Skin epidermis (tissue), 12 donors: ENCODE results near the gene STAG3.
"Not testable (repeated sequence)": the region's sequence is repeated elsewhere in the genome, so short reads cannot be mapped to it uniquely, and the experiment has no call there.

ENCODE experiments used
- H3K27ac ChIP-seq, 21 experiments: fragments of 200-600 bp; sonication (generic) in 11 of 21; one replicate each; pipeline ENCODE4 v1.5.0; 2020; ENCODE audit warnings: mild to moderate bottlenecking in 3 of 21, inconsistent platforms in 2 of 21, moderate library complexity in 2 of 21
- H3K4me3 ChIP-seq, 7 experiments: fragments of 200-600 bp; sonication (generic) in 2 of 7; one replicate each; pipeline ENCODE4 v1.5.0; 2020; ENCODE audit warnings: inconsistent platforms in 2 of 7, mild to moderate bottlenecking in 2 of 7, moderate library complexity in 1 of 7

Gene STAG3

GRCh38 chr7:100198266-100198665 is 20.5 kb downstream of the STAG3 start:
- H3K4me3 ChIP-seq: no peak overlapping the region
- no peak overlapping the region for H3K27ac ChIP-seq

DNA sequence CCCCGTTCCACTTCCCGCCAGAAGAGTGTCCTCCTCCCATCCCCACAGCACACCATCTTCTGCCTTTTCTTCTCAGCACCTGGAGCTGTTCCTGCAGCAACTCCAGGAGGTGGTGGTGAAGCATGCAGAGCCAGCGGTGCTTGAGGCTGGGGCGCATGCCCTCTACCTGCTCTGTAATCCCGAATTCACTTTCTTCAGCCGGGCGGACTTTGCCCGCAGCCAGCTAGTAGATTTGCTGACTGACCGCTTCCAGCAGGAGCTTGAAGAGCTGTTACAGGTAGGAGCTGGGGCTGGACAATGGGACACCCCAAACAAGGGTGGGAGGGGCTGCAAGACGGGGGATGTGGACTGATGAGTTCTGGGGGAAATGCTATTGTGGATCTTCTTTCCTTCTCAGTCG is 23.0 kb downstream of the STAG3 start:
- no peak overlapping the region for H3K4me3 ChIP-seq
- H3K27ac ChIP-seq: no peak overlapping the region

DNA sequence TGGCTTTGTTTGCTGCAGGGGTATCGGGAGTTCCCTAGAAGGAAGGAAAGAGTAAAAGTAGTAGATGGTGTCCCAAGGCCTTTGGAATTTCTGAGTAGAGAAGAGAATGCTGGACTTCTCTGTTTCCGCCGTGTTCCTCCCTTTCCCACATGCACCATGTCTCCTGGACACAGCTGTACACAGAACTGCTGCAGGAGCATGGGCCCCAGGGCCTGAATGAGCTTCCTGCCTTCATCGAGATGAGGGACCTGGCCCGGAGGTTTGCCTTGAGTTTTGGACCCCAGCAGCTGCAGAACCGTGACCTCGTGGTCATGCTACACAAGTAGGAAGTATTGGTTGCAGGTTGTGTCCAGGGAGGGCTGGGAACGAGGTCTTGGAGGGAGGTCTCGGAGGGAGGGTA is 26.7 kb downstream of the STAG3 start:
- Histone ChIP-seq H3K27ac (no peak overlapping the region), H3K4me3 (no peak overlapping the region)

GRCh38 chr7:100208911-100209408 is 31.2 kb downstream of the STAG3 start:
- no peak overlapping the region for H3K4me3 ChIP-seq
- no peak overlapping the region for H3K27ac ChIP-seq

DNA sequence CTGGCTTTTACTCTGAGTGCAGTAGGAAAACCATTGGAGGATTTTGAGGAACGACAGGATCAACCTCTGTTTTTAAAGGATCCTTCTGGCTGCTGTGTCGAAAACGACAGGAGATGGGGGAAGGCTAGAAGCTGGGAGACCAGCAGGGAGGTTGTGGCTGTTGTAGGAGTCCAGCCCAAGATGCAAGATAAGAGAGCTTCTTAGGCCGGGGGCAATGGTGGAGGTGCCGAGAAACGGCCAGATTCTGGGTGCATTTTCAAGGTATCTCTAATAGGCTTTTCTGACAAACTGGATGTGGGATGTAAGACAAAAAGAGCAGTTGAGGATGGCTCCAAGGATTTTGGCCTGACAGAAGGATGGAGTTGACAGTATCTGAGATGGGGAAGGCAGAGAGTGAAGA is 31.8 kb downstream of the STAG3 start:
- Histone ChIP-seq H3K27ac (no peak overlapping the region), H3K4me3 (no peak overlapping the region)

DNA sequence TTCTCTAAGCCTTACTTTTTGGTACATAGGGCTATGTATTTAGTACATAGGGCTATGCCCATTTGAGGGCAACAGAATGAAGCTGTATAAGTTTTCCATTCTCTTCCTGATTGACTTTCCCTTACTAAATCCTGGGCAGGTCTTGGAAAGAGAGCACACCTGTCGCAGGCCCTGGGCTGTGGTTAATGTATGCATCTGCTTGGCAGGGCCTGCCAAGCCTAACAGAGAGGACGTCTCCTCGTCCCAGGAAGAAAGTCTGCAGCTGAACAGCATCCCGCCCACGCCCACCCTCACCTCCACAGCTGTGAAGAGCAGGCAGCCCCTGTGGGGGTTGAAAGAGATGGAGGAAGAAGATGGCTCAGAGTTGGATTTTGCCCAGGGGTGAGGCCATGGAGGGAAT is 33.1 kb downstream of the STAG3 start:
- Histone ChIP-seq H3K4me3 (no peak overlapping the region), H3K27ac (peak overlapping the region in 2 of 21 experiments; percentile 32 to 42)

- Histone ChIP-seq H3K4me3 (no peak overlapping the region), H3K27ac (peak overlapping the region in 2 of 21 experiments; percentile 32 to 42)
These were observed 33.6 kb downstream of the STAG3 start for GRCh38 chr7:100211342-100211780.

DNA sequence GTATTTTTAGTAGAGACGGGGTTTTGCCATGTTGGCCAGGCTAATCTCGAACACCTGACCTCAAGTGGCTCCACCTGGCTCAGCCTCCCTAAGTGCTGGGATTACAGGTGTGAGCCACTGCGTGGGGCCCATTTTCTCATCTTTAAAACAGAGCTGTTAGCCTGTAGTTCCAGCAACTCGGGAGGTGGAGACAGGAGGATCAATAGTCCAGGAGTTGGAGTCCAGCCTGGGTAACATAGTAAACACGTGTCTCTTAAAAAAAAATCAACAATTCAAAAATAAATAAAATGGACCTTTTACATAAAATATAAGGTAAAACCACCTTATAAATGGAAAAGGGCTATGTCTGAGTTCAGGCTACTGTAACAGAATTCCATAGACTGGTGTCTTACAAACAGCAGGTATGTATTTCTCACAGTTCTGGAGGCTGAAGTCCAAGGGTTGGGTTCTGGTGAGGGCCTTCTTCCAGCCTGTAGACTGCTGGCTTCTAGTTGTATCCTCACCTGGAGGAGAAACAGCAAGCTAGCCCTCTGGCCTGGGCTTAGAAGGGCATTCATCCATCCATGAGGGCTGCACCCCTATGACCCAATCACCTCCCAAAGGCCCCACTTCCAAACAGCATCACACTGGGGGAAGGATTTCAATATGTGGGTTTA is 35.0 kb downstream of the STAG3 start:
- H3K27ac ChIP-seq: no peak overlapping the region
- H3K4me3 ChIP-seq: no peak overlapping the region

GRCh38 chr7:100213672-100214071 is 36.0 kb downstream of the STAG3 start:
- Histone ChIP-seq H3K27ac (no peak overlapping the region), H3K4me3 (no peak overlapping the region)

GRCh38 chr7:100214356-100214755 is 36.6 kb downstream of the STAG3 start:
- H3K27ac ChIP-seq, H3K4me3 ChIP-seq: not testable (repeated sequence)

GRCh38 chr7:100215895-100216294 is 38.2 kb downstream of the STAG3 start:
- no peak overlapping the region for H3K27ac ChIP-seq
- no peak overlapping the region for H3K4me3 ChIP-seq

DNA sequence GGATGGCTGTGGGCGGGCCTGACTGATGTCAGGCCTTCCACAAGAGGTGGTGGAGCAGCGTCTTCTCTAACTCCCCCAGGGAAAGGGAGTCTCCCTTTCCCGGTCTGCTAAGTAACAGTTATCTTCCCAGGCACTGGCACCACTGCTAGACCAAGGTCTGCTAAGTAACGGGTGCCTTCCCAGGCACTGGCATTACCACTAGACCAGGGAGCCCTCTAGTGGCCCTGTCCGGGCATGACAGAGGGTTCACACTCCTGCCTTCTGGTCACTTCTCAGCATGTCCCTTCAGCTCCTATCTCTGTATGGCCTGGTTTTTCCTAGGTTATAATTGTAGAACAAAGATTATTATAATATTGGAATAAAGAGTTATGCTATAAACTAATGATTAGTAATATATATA is 40.2 kb downstream of the STAG3 start:
- not testable (repeated sequence) for H3K4me3 ChIP-seq

DNA sequence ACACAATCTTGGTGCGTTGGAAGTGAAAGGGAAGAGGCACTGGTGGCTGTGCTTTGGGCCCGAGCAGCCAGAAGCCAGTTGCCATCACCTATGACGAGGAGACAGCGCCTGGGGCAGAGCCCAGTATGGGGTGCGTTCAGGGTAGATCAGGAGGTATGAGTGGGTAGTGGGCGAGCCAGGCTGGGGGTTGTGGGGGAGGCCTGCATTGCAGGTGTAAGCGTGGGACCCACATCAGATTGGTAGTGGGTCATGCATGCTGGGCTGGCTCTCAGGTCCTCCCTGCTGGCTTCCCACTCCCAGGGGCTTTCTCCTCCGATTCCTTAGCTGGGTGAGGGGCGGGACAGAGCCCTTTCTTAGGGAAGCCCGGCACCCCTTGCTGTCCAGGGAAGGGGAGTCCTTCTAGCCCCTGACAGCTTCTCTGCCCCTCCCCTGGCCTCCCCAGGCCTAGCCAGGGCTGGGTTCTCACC is 41.6 kb downstream of the STAG3 start:
- Histone ChIP-seq H3K4me3 (peak overlapping the region in 1 of 7 experiments; percentile 39), H3K27ac (peak overlapping the region in 13 of 21 experiments; percentile 17 to 96 (median 78))

More for the DNA sequence above, 40.2 kb downstream of the STAG3 start:
- H3K27ac ChIP-seq: peak overlapping the region in 2 of 21 experiments; percentile 22 to 95

- H3K27ac ChIP-seq: peak within 1 kb of the TSS in 17 of 21 experiments; percentile 26 to 96 (median 78)
- peak within 1 kb of the TSS; percentile 11 to 39 (median 25) for H3K4me3 ChIP-seq
These were observed 42.3 kb downstream of the STAG3 start, which contains the start of gene PVRIG for GRCh38 chr7:100219801-100220585. Gene PVRIG, plus strand, starts transcription at chr7:100219949. Its CDS starts 22 bp downstream, at chr7:100219971.

- peak overlapping the region in 16 of 21 experiments; percentile 30 to 96 (median 79) for H3K27ac ChIP-seq
- H3K4me3 ChIP-seq: peak overlapping the region; percentile 11 to 39 (median 25)
These were observed 43.0 kb downstream of the STAG3 start for GRCh38 chr7:100220586-100221230.

GRCh38 chr7:100221231-100221718 is 43.6 kb downstream of the STAG3 start:
- H3K4me3 ChIP-seq: peak overlapping the region; percentile 0 to 39 (median 24)

GRCh38 chr7:100221767-100222444 is 44.2 kb downstream of the STAG3 start:
- H3K27ac ChIP-seq: peak overlapping the region in 17 of 21 experiments; percentile 12 to 96 (median 76)
- H3K4me3 ChIP-seq: peak overlapping the region in 5 of 7 experiments; percentile 0 to 39 (median 9)

More at GRCh38 chr7:100221231-100221718, 43.6 kb downstream of the STAG3 start:
- H3K27ac ChIP-seq: peak overlapping the region in 18 of 21 experiments; percentile 18 to 96 (median 77)

DNA sequence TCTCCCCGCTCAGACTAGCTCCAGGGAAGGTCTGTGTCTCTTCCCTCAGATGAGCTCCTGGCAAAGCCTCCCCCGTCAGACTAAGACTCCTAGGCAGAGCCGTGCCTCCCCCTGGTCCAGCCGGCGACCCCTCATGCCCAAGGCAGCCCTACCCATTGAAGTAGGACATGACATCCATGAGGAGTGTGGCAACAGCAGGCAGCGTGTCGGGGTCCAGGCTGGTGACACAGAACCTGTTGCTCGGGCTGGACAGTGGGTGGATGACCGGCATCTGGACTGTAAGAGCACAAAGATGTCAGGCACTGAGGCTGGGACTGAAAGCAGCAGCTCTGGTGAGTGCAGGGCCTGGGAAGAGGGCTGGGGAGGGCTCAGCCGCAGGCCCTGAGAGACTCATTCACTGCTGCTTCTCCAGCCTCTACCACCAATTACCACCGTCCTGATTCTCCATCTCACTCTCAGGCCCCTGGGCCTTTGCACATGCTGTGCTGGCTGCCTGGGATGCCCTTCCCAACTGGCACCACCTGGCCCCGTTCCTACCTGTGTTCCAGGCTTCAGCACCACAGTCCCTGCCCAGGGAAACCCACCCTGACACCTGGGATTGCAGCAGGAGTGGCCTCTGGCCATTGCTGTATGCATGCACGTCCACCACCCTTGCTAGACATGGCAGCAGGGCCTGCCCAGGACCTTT is 44.9 kb downstream of the STAG3 start:
- Histone ChIP-seq H3K4me3 (peak overlapping the region in 1 of 7 experiments; percentile 39), H3K27ac (peak overlapping the region in 8 of 21 experiments; percentile 48 to 95 (median 88))
